Uterus (tissue), 2 donors: ENCODE results near the gene GJA1.

ENCODE experiments used
- CTCF ChIP-seq, 4 experiments: fragments of 200-600 bp in 2 of 4; fragments of 450-650 bp in 2 of 4; sonication (generic) in 2 of 4; IDR thresholded peaks; one replicate each; pipeline ENCODE4 v1.5.1; 2016 to 2019; ENCODE audit warnings: antibody characterized with exemption in 4 of 4, mild to moderate bottlenecking in 2 of 4, moderate library complexity in 1 of 4
- POLR2A ChIP-seq, 2 donors: fragments of 450-650 bp; IDR thresholded peaks; one replicate each; pipeline ENCODE4 v1.6.1; 2016; ENCODE audit warnings: antibody characterized with exemption in 2 of 2, mild to moderate bottlenecking in 1 of 2, moderate library complexity in 1 of 2

- TF ChIP-seq CTCF (IDR thresholded peaks at IDR 0.05) (no peak), POLR2A (IDR thresholded peaks at IDR 0.05) (no peak)
These were observed 31.5 kb upstream of the GJA1 start for GRCh38 chr6:121403964-121404363.
